Tibial nerve (tissue), 3 donors: ENCODE data around the gene AANAT.

ENCODE experiments used
- POLR2A ChIP-seq, 2 donors: fragments of 450-650 bp; IDR thresholded peaks; one replicate each; pipeline ENCODE4 v1.6.1; 2017; ENCODE audit warnings: antibody characterized with exemption in 2 of 2, mild to moderate bottlenecking in 2 of 2, moderate library complexity in 2 of 2
- TF ChIP-seq, protein P1 (sequence below), 5 experiments: fragments of 200-600 bp in 3 of 5; fragments of 450-650 bp in 2 of 5; sonication (generic) in 3 of 5; IDR thresholded peaks; one replicate each; pipeline ENCODE4 v1.5.1; 2016 to 2019; ENCODE audit warnings: antibody characterized with exemption in 5 of 5, mild to moderate bottlenecking in 3 of 5, moderate library complexity in 2 of 5

GRCh38 chr17:76431509-76431908 lies 35.9 kb upstream of the AANAT start:
- TF ChIP-seq, protein P1, sequence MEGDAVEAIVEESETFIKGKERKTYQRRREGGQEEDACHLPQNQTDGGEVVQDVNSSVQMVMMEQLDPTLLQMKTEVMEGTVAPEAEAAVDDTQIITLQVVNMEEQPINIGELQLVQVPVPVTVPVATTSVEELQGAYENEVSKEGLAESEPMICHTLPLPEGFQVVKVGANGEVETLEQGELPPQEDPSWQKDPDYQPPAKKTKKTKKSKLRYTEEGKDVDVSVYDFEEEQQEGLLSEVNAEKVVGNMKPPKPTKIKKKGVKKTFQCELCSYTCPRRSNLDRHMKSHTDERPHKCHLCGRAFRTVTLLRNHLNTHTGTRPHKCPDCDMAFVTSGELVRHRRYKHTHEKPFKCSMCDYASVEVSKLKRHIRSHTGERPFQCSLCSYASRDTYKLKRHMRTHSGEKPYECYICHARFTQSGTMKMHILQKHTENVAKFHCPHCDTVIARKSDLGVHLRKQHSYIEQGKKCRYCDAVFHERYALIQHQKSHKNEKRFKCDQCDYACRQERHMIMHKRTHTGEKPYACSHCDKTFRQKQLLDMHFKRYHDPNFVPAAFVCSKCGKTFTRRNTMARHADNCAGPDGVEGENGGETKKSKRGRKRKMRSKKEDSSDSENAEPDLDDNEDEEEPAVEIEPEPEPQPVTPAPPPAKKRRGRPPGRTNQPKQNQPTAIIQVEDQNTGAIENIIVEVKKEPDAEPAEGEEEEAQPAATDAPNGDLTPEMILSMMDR (IDR thresholded peaks at IDR 0.05) = no peak
- TF ChIP-seq POLR2A (IDR thresholded peaks at IDR 0.05) = no peak
